ENCODE measurements around the gene DDX17.

DDX17 gene

GRCh38 chr22:38465673-38466490 lies 40.2 kb downstream of the DDX17 start:
- Histone ChIP-seq H2AFZ (ENCODE audit: low read length, unreplicated experiment) (no peak overlapping the region), H3K27me3 (ENCODE audit: insufficient read depth, low read length) (peaks cover 3% of the 10 kb centered on the region; the same call in 1 of the 2 replicates), H3K36me3 (ENCODE audit: insufficient read depth, low read length) (no peaks in the 10 kb centered on the region), H3K27ac (ENCODE audit: low read depth, low read length) (no peak overlapping the region), H3K4me1 (ENCODE audit: control insufficient read depth, insufficient read depth, low read length, unreplicated experiment) (peaks cover 9% of the 10 kb centered on the region), H3K79me2 (ENCODE audit: control insufficient read depth, insufficient read depth, low read length, unreplicated experiment) (peaks cover 23% of the 10 kb centered on the region), H3K4me3 (ENCODE audit: low read depth, low read length) (no peak overlapping the region)

- peaks cover 9% of the 10 kb centered on the region; the same call in 1 of the 2 replicates for H3K27me3 ChIP-seq (ENCODE audit: insufficient read depth, low read length)
- H3K36me3 ChIP-seq (ENCODE audit: insufficient read depth, low read length): no peaks in the 10 kb centered on the region
- H3K27ac ChIP-seq (ENCODE audit: low read depth, low read length): no peak overlapping the region
- H3K79me2 ChIP-seq (ENCODE audit: control insufficient read depth, insufficient read depth, low read length, unreplicated experiment): peaks cover 16% of the 10 kb centered on the region
- no peak overlapping the region for H3K4me3 ChIP-seq (ENCODE audit: low read depth, low read length)
- peaks cover 9% of the 10 kb centered on the region for H3K4me1 ChIP-seq (ENCODE audit: control insufficient read depth, insufficient read depth, low read length, unreplicated experiment)
- no peak overlapping the region for H2AFZ ChIP-seq (ENCODE audit: low read length, unreplicated experiment)
Measured at GRCh38 chr22:38464992-38465672, 41.0 kb downstream of the DDX17 start.

GRCh38 chr22:38462960-38463784 lies 42.9 kb downstream of the DDX17 start:
- peaks cover 9% of the 10 kb centered on the region; the same call in 1 of the 2 replicates for H3K27me3 ChIP-seq (ENCODE audit: insufficient read depth, low read length)
- no peaks in the 10 kb centered on the region for H3K36me3 ChIP-seq (ENCODE audit: insufficient read depth, low read length)
- no peak overlapping the region for H3K4me3 ChIP-seq (ENCODE audit: low read depth, low read length)
- no peak overlapping the region for H3K27ac ChIP-seq (ENCODE audit: low read depth, low read length)
- H3K4me1 ChIP-seq (ENCODE audit: control insufficient read depth, insufficient read depth, low read length, unreplicated experiment): peaks cover 6% of the 10 kb centered on the region
- H2AFZ ChIP-seq (ENCODE audit: low read length, unreplicated experiment): no peak overlapping the region
- peaks cover 1% of the 10 kb centered on the region for H3K79me2 ChIP-seq (ENCODE audit: control insufficient read depth, insufficient read depth, low read length, unreplicated experiment)

GRCh38 chr22:38461414-38462081 lies 44.6 kb downstream of the DDX17 start:
- Histone ChIP-seq H3K27me3 (ENCODE audit: insufficient read depth, low read length) (peaks cover 18% of the 10 kb centered on the region), H3K27ac (ENCODE audit: low read depth, low read length) (no peak overlapping the region), H3K4me3 (ENCODE audit: low read depth, low read length) (no peak overlapping the region), H3K79me2 (ENCODE audit: control insufficient read depth, insufficient read depth, low read length, unreplicated experiment) (no peaks in the 10 kb centered on the region), H3K4me1 (ENCODE audit: control insufficient read depth, insufficient read depth, low read length, unreplicated experiment) (peaks cover 2% of the 10 kb centered on the region), H2AFZ (ENCODE audit: low read length, unreplicated experiment) (no peak overlapping the region), H3K36me3 (ENCODE audit: insufficient read depth, low read length) (no peaks in the 10 kb centered on the region)

GRCh38 chr22:38461057-38461413 lies 45.1 kb downstream of the DDX17 start:
- Histone ChIP-seq H2AFZ (ENCODE audit: low read length, unreplicated experiment) (no peak overlapping the region), H3K27me3 (ENCODE audit: insufficient read depth, low read length) (peaks cover 23% of the 10 kb centered on the region), H3K4me3 (ENCODE audit: low read depth, low read length) (no peak overlapping the region), H3K36me3 (ENCODE audit: insufficient read depth, low read length) (no peaks in the 10 kb centered on the region), H3K79me2 (ENCODE audit: control insufficient read depth, insufficient read depth, low read length, unreplicated experiment) (no peaks in the 10 kb centered on the region), H3K27ac (ENCODE audit: low read depth, low read length) (no peak overlapping the region), H3K4me1 (ENCODE audit: control insufficient read depth, insufficient read depth, low read length, unreplicated experiment) (no peaks in the 10 kb centered on the region)

- peaks cover 28% of the 10 kb centered on the region for H3K27me3 ChIP-seq (ENCODE audit: insufficient read depth, low read length)
- no peak overlapping the region for H2AFZ ChIP-seq (ENCODE audit: low read length, unreplicated experiment)
- H3K27ac ChIP-seq (ENCODE audit: low read depth, low read length): no peak overlapping the region
- no peaks in the 10 kb centered on the region for H3K79me2 ChIP-seq (ENCODE audit: control insufficient read depth, insufficient read depth, low read length, unreplicated experiment)
- no peaks in the 10 kb centered on the region for H3K4me1 ChIP-seq (ENCODE audit: control insufficient read depth, insufficient read depth, low read length, unreplicated experiment)
- no peak overlapping the region for H3K4me3 ChIP-seq (ENCODE audit: low read depth, low read length)
- H3K36me3 ChIP-seq (ENCODE audit: insufficient read depth, low read length): no peaks in the 10 kb centered on the region
Measured at GRCh38 chr22:38460426-38460840, 45.7 kb downstream of the DDX17 start.

GRCh38 chr22:38456841-38457699 lies 49.0 kb downstream of the DDX17 start:
- H3K4me1 ChIP-seq (ENCODE audit: control insufficient read depth, insufficient read depth, low read length, unreplicated experiment): no peaks in the 10 kb centered on the region

GRCh38 chr22:38456272-38456835 lies 49.8 kb downstream of the DDX17 start:
- Histone ChIP-seq H3K27ac (ENCODE audit: low read depth, low read length) (no peak overlapping the region), H3K79me2 (ENCODE audit: control insufficient read depth, insufficient read depth, low read length, unreplicated experiment) (no peaks in the 10 kb centered on the region), H3K36me3 (ENCODE audit: insufficient read depth, low read length) (no peaks in the 10 kb centered on the region), H3K27me3 (ENCODE audit: insufficient read depth, low read length) (peaks cover 46% of the 10 kb centered on the region), H2AFZ (ENCODE audit: low read length, unreplicated experiment) (no peak overlapping the region), H3K4me1 (ENCODE audit: control insufficient read depth, insufficient read depth, low read length, unreplicated experiment) (no peaks in the 10 kb centered on the region), H3K4me3 (ENCODE audit: low read depth, low read length) (no peak overlapping the region)

More at GRCh38 chr22:38456841-38457699, 49.0 kb downstream of the DDX17 start:
- Histone ChIP-seq H3K4me3 (ENCODE audit: low read depth, low read length) (no peak overlapping the region), H3K79me2 (ENCODE audit: control insufficient read depth, insufficient read depth, low read length, unreplicated experiment) (no peaks in the 10 kb centered on the region), H3K27me3 (ENCODE audit: insufficient read depth, low read length) (peaks cover 47% of the 10 kb centered on the region), H3K36me3 (ENCODE audit: insufficient read depth, low read length) (no peaks in the 10 kb centered on the region), H3K27ac (ENCODE audit: low read depth, low read length) (no peak overlapping the region), H2AFZ (ENCODE audit: low read length, unreplicated experiment) (no peak overlapping the region)

GRCh38 chr22:38455530-38456271 lies 50.4 kb downstream of the DDX17 start:
- no peak overlapping the region for H3K4me3 ChIP-seq (ENCODE audit: low read depth, low read length)
- peaks cover 47% of the 10 kb centered on the region for H3K27me3 ChIP-seq (ENCODE audit: insufficient read depth, low read length)
- no peak overlapping the region for H2AFZ ChIP-seq (ENCODE audit: low read length, unreplicated experiment)
- H3K27ac ChIP-seq (ENCODE audit: low read depth, low read length): no peak overlapping the region
- no peaks in the 10 kb centered on the region for H3K79me2 ChIP-seq (ENCODE audit: control insufficient read depth, insufficient read depth, low read length, unreplicated experiment)
- no peaks in the 10 kb centered on the region for H3K4me1 ChIP-seq (ENCODE audit: control insufficient read depth, insufficient read depth, low read length, unreplicated experiment)
- H3K36me3 ChIP-seq (ENCODE audit: insufficient read depth, low read length): no peaks in the 10 kb centered on the region
